Mesendoderm (in vitro differentiated cells): Measurements from ENCODE around the gene RASSF7.

Experiments used
- DNase-seq: peaks from one replicate; pipeline ENCODE4 v3.0.0; 2013
- H2AK5ac ChIP-seq: 2 replicates; pipeline ENCODE4 v1.6.1; 2013; ENCODE audit warnings: low read length, inconsistent platforms
- H2BK120ac ChIP-seq: 2 replicates; pipeline ENCODE4 v1.6.1; 2013; ENCODE audit warnings: low read depth, mild to moderate bottlenecking, low read length, moderate library complexity, mixed read lengths
- H2BK15ac ChIP-seq: replicated peaks from 2 replicates; pipeline ENCODE4 v1.6.1; 2013; ENCODE audit warnings: low read depth, mild to moderate bottlenecking, moderate library complexity
- H2BK5ac ChIP-seq: 2 replicates; pipeline ENCODE4 v1.6.1; 2013; ENCODE audit warnings: low read length, inconsistent platforms
- H3K18ac ChIP-seq: 2 replicates; pipeline ENCODE4 v1.6.1; 2013; ENCODE audit warnings: mild to moderate bottlenecking, low read length, mixed read lengths
- H3K23ac ChIP-seq: one replicate; pipeline ENCODE4 v1.6.1; 2013; ENCODE audit warnings: low read length
- H3K27ac ChIP-seq: 2 replicates; pipeline ENCODE4 v1.5.1; 2013; ENCODE audit warnings: low read depth, mild to moderate bottlenecking, inconsistent platforms, low read length, moderate library complexity
- H3K27me3 ChIP-seq: 2 replicates; pipeline ENCODE4 v1.6.1; 2013; ENCODE audit warnings: low read length, control low read depth, mild to moderate bottlenecking, inconsistent platforms; ENCODE audit not compliant: insufficient read depth, poor library complexity
- H3K36me3 ChIP-seq: 2 replicates; pipeline ENCODE4 v1.6.1; 2013; ENCODE audit warnings: low read length, inconsistent platforms; ENCODE audit not compliant: control insufficient read depth, insufficient read depth
- H3K4ac ChIP-seq: one replicate; pipeline ENCODE4 v1.6.1; 2013; ENCODE audit warnings: low read depth, mild to moderate bottlenecking, low read length, moderate library complexity
- H3K4me1 ChIP-seq: 2 replicates; pipeline ENCODE4 v1.6.1; 2013; ENCODE audit warnings: low read depth, low read length, inconsistent platforms; ENCODE audit not compliant: control insufficient read depth
- H3K4me2 ChIP-seq: 2 replicates; pipeline ENCODE4 v1.6.1; 2013; ENCODE audit warnings: low read length
- H3K4me3 ChIP-seq: 2 replicates; pipeline ENCODE4 v1.5.1; 2013; ENCODE audit warnings: mild to moderate bottlenecking, low read length
- H3K56ac ChIP-seq: one replicate; pipeline ENCODE4 v1.6.1; 2013; ENCODE audit warnings: low read length
- H3K79me1 ChIP-seq: 2 replicates; pipeline ENCODE4 v1.6.1; 2013; ENCODE audit warnings: low read length, inconsistent platforms
- H3K79me2 ChIP-seq: 2 replicates; pipeline ENCODE4 v1.6.1; 2013; ENCODE audit warnings: mild to moderate bottlenecking, low read length; ENCODE audit not compliant: control insufficient read depth, insufficient read depth
- H3K9ac ChIP-seq: 2 replicates; pipeline ENCODE4 v1.6.1; 2013; ENCODE audit warnings: low read length, inconsistent platforms
- H4K5ac ChIP-seq: one replicate; pipeline ENCODE4 v1.6.1; 2013; ENCODE audit warnings: low read length
- H4K8ac ChIP-seq: one replicate; pipeline ENCODE4 v1.6.1; 2013; ENCODE audit warnings: low read depth, mild to moderate bottlenecking, control low read depth, low read length, moderate library complexity
- WGBS: extraction: QIAGEN DNeasy Blood & Tissue Kit; methylation state at CpG from one replicate; pipeline ENCODE4 v1.1.7; 2013; ENCODE audit warnings: low lambda C conversion rate, missing lambda C conversion rate; ENCODE audit not compliant: insufficient coverage; ENCODE audit errors: extremely low coverage; 5-methylcytosine and 5-hydroxymethylcytosine counted together

RASSF7 gene

DNA sequence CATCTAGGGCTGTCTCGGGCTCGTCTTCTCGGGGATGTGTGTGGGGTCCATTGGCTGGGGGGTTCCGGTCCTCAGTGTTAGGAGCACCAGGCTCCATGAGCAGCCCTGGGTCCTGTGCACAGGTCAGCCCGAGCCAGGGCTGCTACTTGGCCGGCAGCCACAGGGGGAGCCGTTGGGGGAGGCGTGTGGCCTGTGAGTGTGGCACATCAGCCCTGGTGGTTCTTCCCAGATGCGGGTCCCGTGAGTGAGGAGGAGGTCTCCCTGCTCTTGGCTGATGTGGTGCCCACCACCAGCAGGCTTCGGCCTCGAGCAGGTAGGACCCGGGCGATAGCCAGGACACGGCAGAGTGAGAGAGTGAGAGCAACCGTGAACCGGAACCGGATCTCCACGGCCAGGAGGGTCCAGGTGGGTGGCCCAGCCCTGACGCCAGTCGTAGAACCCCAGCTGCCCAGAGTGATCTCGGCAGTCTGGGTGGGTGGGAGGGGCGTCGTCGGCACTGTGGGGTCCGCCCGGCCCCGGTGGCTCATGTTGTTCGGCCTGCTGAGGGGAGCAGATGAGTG lies 36.5 kb downstream of the RASSF7 start:
- DNase-seq: peak; percentile 41
- Histone ChIP-seq H3K4me3 (no peak overlapping the region), H3K18ac (no peak overlapping the region), H3K9ac (no peak overlapping the region), H2AK5ac (no peak overlapping the region), H2BK5ac (no peak overlapping the region), H3K36me3 (peaks cover 37% of the 10 kb centered on the region), H3K56ac (no peak overlapping the region), H3K27me3 (no peaks in the 10 kb centered on the region), H3K4me2 (no peak overlapping the region), H2BK15ac (no peak overlapping the region), H3K27ac (no peak overlapping the region), H3K4ac (no peak overlapping the region), H2BK120ac (no peak overlapping the region), H3K79me1 (peaks cover 5% of the 10 kb centered on the region), H4K8ac (no peak overlapping the region), H3K4me1 (no peaks in the 10 kb centered on the region), H4K5ac (no peak overlapping the region), H3K23ac (no peak overlapping the region), H3K79me2 (no peaks in the 10 kb centered on the region)
- no CpG with 5 or more reads among the region's 29 CpGs for WGBS

GRCh38 chr11:598005-598680 lies 37.4 kb downstream of the RASSF7 start:
- Histone ChIP-seq H2BK15ac (no peak overlapping the region), H3K23ac (no peak overlapping the region), H3K4me1 (no peaks in the 10 kb centered on the region), H3K79me2 (no peaks in the 10 kb centered on the region), H2AK5ac (no peak overlapping the region), H4K8ac (no peak overlapping the region), H2BK120ac (no peak overlapping the region), H3K9ac (no peak overlapping the region), H3K36me3 (peaks cover 32% of the 10 kb centered on the region), H2BK5ac (no peak overlapping the region), H3K27me3 (no peaks in the 10 kb centered on the region), H3K4me3 (no peak overlapping the region), H3K56ac (no peak overlapping the region), H4K5ac (no peak overlapping the region), H3K4ac (no peak overlapping the region), H3K27ac (no peak overlapping the region), H3K79me1 (peaks cover 5% of the 10 kb centered on the region), H3K4me2 (no peak overlapping the region), H3K18ac (no peak overlapping the region)
- no peak for DNase-seq
- WGBS: no CpG with 5 or more reads among the region's 30 CpGs

GRCh38 chr11:601573-602245 lies 40.9 kb downstream of the RASSF7 start:
- WGBS: no CpG with 5 or more reads among the region's 23 CpGs
- H3K27me3 ChIP-seq: no peaks in the 10 kb centered on the region
- no peak overlapping the region for H3K9ac ChIP-seq
- H2BK120ac ChIP-seq: no peak overlapping the region
- H3K23ac ChIP-seq: no peak overlapping the region
- no peak overlapping the region for H2AK5ac ChIP-seq
- H3K79me1 ChIP-seq: peaks cover 1% of the 10 kb centered on the region
- DNase-seq: no peak
- peaks cover 25% of the 10 kb centered on the region for H3K36me3 ChIP-seq
- no peak overlapping the region for H3K4me3 ChIP-seq
- H3K4ac ChIP-seq: no peak overlapping the region
- no peaks in the 10 kb centered on the region for H3K79me2 ChIP-seq
- no peak overlapping the region for H4K5ac ChIP-seq
- H3K18ac ChIP-seq: no peak overlapping the region
- H3K56ac ChIP-seq: no peak overlapping the region
- H3K4me1 ChIP-seq: no peaks in the 10 kb centered on the region
- no peak overlapping the region for H2BK5ac ChIP-seq
- H4K8ac ChIP-seq: no peak overlapping the region
- H3K4me2 ChIP-seq: no peak overlapping the region
- no peak overlapping the region for H2BK15ac ChIP-seq
- H3K27ac ChIP-seq: no peak overlapping the region

- no CpG with 5 or more reads among the region's 13 CpGs for WGBS
- H2AK5ac ChIP-seq: no peak overlapping the region
- H3K36me3 ChIP-seq: peaks cover 26% of the 10 kb centered on the region
- no peak overlapping the region for H2BK120ac ChIP-seq
- H3K18ac ChIP-seq: no peak overlapping the region
- H3K4me1 ChIP-seq: no peaks in the 10 kb centered on the region
- no peak overlapping the region for H4K5ac ChIP-seq
- no peak overlapping the region for H2BK15ac ChIP-seq
- no peaks in the 10 kb centered on the region for H3K79me1 ChIP-seq
- no peak for DNase-seq
- H3K4me2 ChIP-seq: no peak overlapping the region
- H3K27me3 ChIP-seq: no peaks in the 10 kb centered on the region
- H3K4ac ChIP-seq: no peak overlapping the region
- H4K8ac ChIP-seq: no peak overlapping the region
- H3K9ac ChIP-seq: no peak overlapping the region
- H3K56ac ChIP-seq: no peak overlapping the region
- no peak overlapping the region for H3K27ac ChIP-seq
- no peak overlapping the region for H2BK5ac ChIP-seq
- H3K23ac ChIP-seq: no peak overlapping the region
- H3K79me2 ChIP-seq: no peaks in the 10 kb centered on the region
- H3K4me3 ChIP-seq: no peak overlapping the region
Observed at GRCh38 chr11:603154-603553, 42.4 kb downstream of the RASSF7 start.

- Histone ChIP-seq H3K4me1 (no peaks in the 10 kb centered on the region), H3K36me3 (peaks cover 26% of the 10 kb centered on the region), H3K79me1 (no peaks in the 10 kb centered on the region), H3K27ac (no peak overlapping the region), H3K56ac (no peak overlapping the region), H2AK5ac (no peak overlapping the region), H3K27me3 (no peaks in the 10 kb centered on the region), H3K79me2 (no peaks in the 10 kb centered on the region), H4K5ac (no peak overlapping the region), H3K18ac (no peak overlapping the region), H3K23ac (no peak overlapping the region), H3K4me2 (no peak overlapping the region), H2BK120ac (no peak overlapping the region), H2BK5ac (no peak overlapping the region), H4K8ac (no peak overlapping the region), H3K4me3 (no peak overlapping the region), H3K4ac (no peak overlapping the region), H2BK15ac (no peak overlapping the region), H3K9ac (no peak overlapping the region)
- no CpG with 5 or more reads among the region's 33 CpGs for WGBS
- DNase-seq: no peak
Observed at GRCh38 chr11:605286-606129, 44.7 kb downstream of the RASSF7 start.
